Ovary (tissue), 9 donors: Measurements from ENCODE around the gene USP30. TPM values are rescaled to one million over a fixed set of nuclear protein-coding genes. Genes with fewer than 3 reads are reported as not detected.
A peak's percentile ranks its signal among the peaks of the same experiment; 100 is the strongest.
"Not testable (repeated sequence)": the region's sequence is repeated elsewhere in the genome, so short reads cannot be mapped to it uniquely, and the experiment has no call there.

Source experiments
- DNase-seq, 5 donors: peaks; one replicate each; pipeline ENCODE4 v3.0.0-alpha.2; 2019 to 2020
- H3K27ac ChIP-seq, 2 donors: fragments of 200-600 bp; one replicate each; pipeline versions ENCODE4 v1.5.1 to v1.8.0; 2019 to 2022
- H3K27me3 ChIP-seq: fragments of 200-600 bp; one replicate; pipeline ENCODE4 v1.8.0; 2022
- H3K36me3 ChIP-seq: fragments of 200-600 bp; sonication (generic); one replicate; pipeline ENCODE4 v1.5.1; 2019
- H3K4me1 ChIP-seq: one replicate; pipeline ENCODE4 v1.8.1; 2013; ENCODE audit warnings: mild to moderate bottlenecking, moderate library complexity; ENCODE audit not compliant: insufficient read depth
- H3K4me3 ChIP-seq: fragments of 200-600 bp; sonication (generic); one replicate; pipeline ENCODE4 v1.5.1; 2017
- H3K9me3 ChIP-seq, 2 donors: fragments of 200-600 bp in 1 of 2; sonication (generic) in 1 of 2; one replicate each; pipeline versions ENCODE4 v1.5.1 to v1.8.1; 2013 to 2019; ENCODE audit warnings: mild to moderate bottlenecking in 1 of 2, moderate library complexity in 1 of 2
- CTCF ChIP-seq, 3 donors: fragments of 450-650 bp in 2 of 3; fragments of 200-600 bp in 1 of 3; IDR thresholded peaks; one replicate each; pipeline versions ENCODE4 v1.5.1 to v1.8.0; 2016 to 2022; ENCODE audit warnings: antibody characterized with exemption in 3 of 3, mild to moderate bottlenecking in 1 of 3
- EP300 ChIP-seq: sonication (generic); formaldehyde crosslinking; IDR thresholded peaks from one replicate; pipeline ENCODE4 v1.6.1; 2017; ENCODE audit warnings: antibody characterized with exemption
- POLR2A ChIP-seq: fragments of 450-650 bp; IDR thresholded peaks from one replicate; pipeline ENCODE4 v1.6.1; 2017; ENCODE audit warnings: antibody characterized with exemption, mild to moderate bottlenecking, moderate library complexity
- WGBS, 3 donors: extraction: QIAGEN DNeasy Blood & Tissue Kit in 1 of 3; methylation state at CpG; one replicate each; pipeline versions ENCODE4 v1.1.5 to v1.1.7; 2013 to 2017; 5-methylcytosine and 5-hydroxymethylcytosine counted together
- intact Hi-C, 4 donors: fragments of 100-400 bp; cut with DNase I; formaldehyde crosslinking; loops; one replicate each; pipeline versions ENCODE4 v1.11.0 to v1.15.1; 2022 to 2023
- polyA plus RNA-seq, 2 donors: library from polyadenylated mRNA; stranded (reverse); fragments of 200-250 nt in 1 of 2; fragments of 350-450 nt in 1 of 2; fragmentation: Illumina TruSeq in 1 of 2; extraction: RNeasy Lipid Tissue Mini Kit (QIAGEN cat#74804) in 1 of 2; gene quantifications; one replicate each; pipeline ENCODE4 v1.2.3, GENCODE V29; 2013 to 2014
- total RNA-seq, 7 donors: library from RNA; depleted of rRNA in 2 of 7; stranded (reverse); fragments of >200 nt in 2 of 7; fragmentation: NEBNext Ultra II Directional in 3 of 7; extraction: Animal tissue kit (Norgen Biotek cat#: 25700) in 3 of 7; gene quantifications; one replicate each; pipeline versions ENCODE4 v1.1.0 to v1.2.4, GENCODE V29; 2016 to 2023
- donor health status: DM: no; HTN: no; CAD: no; lungs with moderate emphysema.
- donor health status: DM: no; HTN: no; CAD: no.
- donor health status: Bipolar disorder and iron deficiency.
- donor health status: DM: yes; HTN: yes; CAD: no.
- donor health status: DM: no; HTN: no; CAD: no.
- donor health status: DM: yes; HTN: yes; CAD: no.

Gene USP30
- total and polyA plus RNA-seq, 9 donors = 11.8 to 27.1 (median 21.0) TPM

GRCh38 chr12:109020796-109021380 lies 31.5 kb upstream of the USP30 start, which contains the start of gene SVOP:
TSS of gene SVOP (minus strand) at chr12:109021068. CDS start at chr12:109020868, 200 bp downstream.
- no peak for TF ChIP-seq POLR2A
- intact Hi-C loops = no loop called here
- DNase-seq = peak; percentile 25 to 86 (median 57)
- WGBS, 3 donors = 2 to 4% (median 4%) methylated on average over 30 of the region's 30 CpGs
- H3K36me3 ChIP-seq = no peaks in the 10 kb centered on the region
- H3K4me1 ChIP-seq = no peaks in the 10 kb centered on the region
- no peaks in the 10 kb centered on the region for H3K27me3 ChIP-seq
- no peaks in the 10 kb centered on the region for H3K9me3 ChIP-seq
- no peak within 1 kb of the TSS for H3K4me3 ChIP-seq
- no peak within 1 kb of the TSS for H3K27ac ChIP-seq

GRCh38 chr12:109027767-109028166 lies 24.6 kb upstream of the USP30 start:
- Histone ChIP-seq H3K27ac (no peak overlapping the region), H3K36me3 (no peaks in the 10 kb centered on the region), H3K4me3 (no peak overlapping the region), H3K27me3 (no peaks in the 10 kb centered on the region), H3K4me1 (no peaks in the 10 kb centered on the region), H3K9me3 (no peaks in the 10 kb centered on the region)
- TF ChIP-seq CTCF (IDR thresholded peaks at IDR 0.05) = no peak
- TF ChIP-seq EP300 = no peak
- TF ChIP-seq POLR2A = no peak
- intact Hi-C loops = no loop called here
- WGBS, 3 donors = 8 to 18% (median 18%) methylated on average over 1 of the region's 1 CpG
- no peak for DNase-seq

- H3K27me3 ChIP-seq, H3K4me3 ChIP-seq, H3K9me3 ChIP-seq, H3K36me3 ChIP-seq, H3K27ac ChIP-seq, DNase-seq, intact Hi-C loops, H3K4me1 ChIP-seq: not testable (repeated sequence)
- 41 to 67% (median 44%) methylated on average over 3 of the region's 3 CpGs for WGBS, 3 donors
These were observed 23.8 kb upstream of the USP30 start for GRCh38 chr12:109028624-109029023.

GRCh38 chr12:109029411-109029810 lies 23.0 kb upstream of the USP30 start:
- Histone ChIP-seq H3K36me3 (no peaks in the 10 kb centered on the region), H3K9me3 (no peaks in the 10 kb centered on the region), H3K27me3 (no peaks in the 10 kb centered on the region), H3K4me1 (no peaks in the 10 kb centered on the region), H3K4me3 (no peak overlapping the region), H3K27ac (no peak overlapping the region)
- intact Hi-C loops = no loop called here
- no peak for DNase-seq
- TF ChIP-seq EP300 (no peak), CTCF (IDR thresholded peaks at IDR 0.05) (no peak), POLR2A (no peak)
- 30 to 50% (median 37%) methylated on average over 2 of the region's 2 CpGs for WGBS, 3 donors

GRCh38 chr12:109033239-109034196 lies 18.9 kb upstream of the USP30 start:
- H3K27me3 ChIP-seq = no peaks in the 10 kb centered on the region
- no peaks in the 10 kb centered on the region for H3K36me3 ChIP-seq
- WGBS, 3 donors = 37 to 42% (median 39%) methylated on average over 7 of the region's 7 CpGs
- H3K27ac ChIP-seq = no peak overlapping the region
- TF ChIP-seq POLR2A (no peak), CTCF (IDR thresholded peaks at IDR 0.05) (no peak), EP300 (no peak)
- DNase-seq = no peak
- intact Hi-C loops = no loop called here
- H3K4me1 ChIP-seq = no peaks in the 10 kb centered on the region
- no peaks in the 10 kb centered on the region for H3K9me3 ChIP-seq
- H3K4me3 ChIP-seq = no peak overlapping the region
